HepG2 (cell line): ENCODE results near the gene MYO3A. TPM values are rescaled to one million over a fixed set of nuclear protein-coding genes. Genes with fewer than 3 reads are reported as not detected.

Source experiments
- ATAC-seq: fragments of 200-7000 bp; cut with Tn5 transposase; 3 replicates; pipeline ENCODE4 v1.9.1; 2020; ENCODE audit warnings: mild to moderate bottlenecking, moderate library complexity
- BruUV-seq: library from RNA; stranded (reverse); fragments of 400-500 nt; replicated peaks from 2 replicates; lab custom pipeline; 2021; lab: Mats Ljungman, UMichigan
- CTCF ChIA-PET: fragments of 300-600 bp; formaldehyde crosslinking; extraction: SDS; loops from one replicate; lab custom pipeline; 2021; ENCODE audit warnings: low total read pairs, inconsistent platforms, low intra/inter-chr PET ratio; lab: Yijun Ruan, JAX
- POLR2A ChIA-PET: fragments of 350-600 bp; sonication (Branson Sonifier 250); formaldehyde crosslinking; loops from one replicate; lab custom pipeline; 2020; ENCODE audit warnings: antibody characterized with exemption, inconsistent platforms; lab: Yijun Ruan, JAX
- DNase-seq: peaks from one replicate; pipeline ENCODE4 v3.0.0-alpha.2; 2015; ENCODE audit warnings: low spot score
- FAIRE-seq: peaks from 3 replicates; lab custom pipeline; 2011; peaks lifted over from hg19 to GRCh38; lab: Jason Lieb, UNC
- H2AFZ ChIP-seq: one replicate; pipeline ENCODE4 v1.6.1; 2011; ENCODE audit warnings: low read length, inconsistent platforms
- H3K27ac ChIP-seq: fragments of 300-600 bp; 3 replicates; pipeline ENCODE4 v1.8.0; 2011; ENCODE audit warnings: mixed run types, mild to moderate bottlenecking, mixed read lengths, low read length, inconsistent platforms; ENCODE audit not compliant: insufficient read depth; ENCODE audit errors: extremely low read length
- H3K27me3 ChIP-seq, 2 experiments: fragments of 200-600 bp in 1 of 2; 2 replicates in 1 of 2; 3 replicates in 1 of 2; pipeline versions ENCODE4 v1.6.0 to v1.8.0; 2011; ENCODE audit warnings: low read length in 2 of 2, mild to moderate bottlenecking in 2 of 2, moderate library complexity in 2 of 2, inconsistent platforms in 1 of 2; ENCODE audit not compliant: insufficient read depth in 2 of 2, control insufficient read depth in 1 of 2
- H3K36me3 ChIP-seq, 2 experiments: fragments of 200-600 bp in 1 of 2; replicated peaks in 1 of 2; 2 replicates in 1 of 2; 3 replicates in 1 of 2; pipeline versions ENCODE4 v1.5.1 to v1.8.0; 2011; ENCODE audit warnings: low read length in 2 of 2, inconsistent platforms in 1 of 2; ENCODE audit not compliant: insufficient read depth in 2 of 2, control insufficient read depth in 1 of 2
- H3K4me1 ChIP-seq: 2 replicates; pipeline ENCODE4 v1.5.1; 2012; ENCODE audit warnings: low read length, inconsistent platforms; ENCODE audit not compliant: insufficient read depth
- H3K4me2 ChIP-seq: 2 replicates; pipeline ENCODE4 v1.6.0; 2011; ENCODE audit warnings: low read depth, low read length, inconsistent platforms
- H3K4me3 ChIP-seq, 3 experiments: fragments of 200-600 bp in 1 of 3; sonication (generic), shearing (Covaris generic) in 1 of 3; replicated peaks in 1 of 3; 2 replicates each; pipeline ENCODE4 v1.5.1; 2011 to 2016; ENCODE audit warnings: low read length in 3 of 3, inconsistent platforms in 2 of 3, low read depth in 2 of 3, mild to moderate bottlenecking in 2 of 3, control low read depth in 1 of 3, mixed read lengths in 1 of 3; ENCODE audit not compliant: insufficient read depth in 1 of 3
- H3K79me2 ChIP-seq: one replicate; pipeline ENCODE4 v1.6.1; 2011; ENCODE audit warnings: low read length, inconsistent platforms; ENCODE audit not compliant: insufficient read depth
- H3K9ac ChIP-seq: 2 replicates; pipeline ENCODE4 v1.6.0; 2011; ENCODE audit warnings: mild to moderate bottlenecking, low read depth, low read length, inconsistent platforms; ENCODE audit not compliant: insufficient read depth
- H3K9me3 ChIP-seq: 2 replicates; pipeline ENCODE4 v1.5.1; 2012; ENCODE audit warnings: mild to moderate bottlenecking, low read length
- H4K20me1 ChIP-seq: 2 replicates; pipeline ENCODE4 v1.6.0; 2011; ENCODE audit warnings: inconsistent platforms, mild to moderate bottlenecking, low read length, moderate library complexity; ENCODE audit not compliant: insufficient read depth
- MBNL3 ChIP-seq: fragments of 250-450 bp; sonication (Bioruptor Pico); conservative IDR thresholded peaks from 2 replicates; pipeline ENCODE4 v1.8.0; 2022; ENCODE audit warnings: mild to moderate bottlenecking, inconsistent platforms
- SKI ChIP-seq: fragments of 450-650 bp; IDR thresholded peaks from one replicate; pipeline ENCODE4 v1.6.1; 2018; ENCODE audit warnings: mild to moderate bottlenecking; ENCODE audit not compliant: partially characterized antibody
- ZNF142 ChIP-seq: sonication (generic); formaldehyde crosslinking; IDR thresholded peaks from 2 replicates; pipeline ENCODE4 v1.4.0; 2020; ENCODE audit warnings: missing genetic modification reagents
- ZNF570 ChIP-seq: sonication (generic); formaldehyde crosslinking; IDR thresholded peaks from 2 replicates; pipeline ENCODE4 v1.4.0; 2020; ENCODE audit warnings: mild to moderate bottlenecking, missing genetic modification reagents, borderline replicate concordance
- ZNF616 ChIP-seq: sonication (generic); formaldehyde crosslinking; IDR thresholded peaks from 2 replicates; pipeline ENCODE4 v1.5.0; 2020; ENCODE audit warnings: low read depth, mild to moderate bottlenecking, missing genetic modification reagents
- ZNF674 ChIP-seq: sonication (generic); formaldehyde crosslinking; IDR thresholded peaks from 2 replicates; pipeline ENCODE4 v1.5.0; 2020; ENCODE audit warnings: low read depth, mild to moderate bottlenecking, missing genetic modification reagents
- WGBS: methylation state at CpG from one replicate; pipeline ENCODE4 v1.1.6; 2017; ENCODE audit warnings: low lambda C conversion rate; 5-methylcytosine and 5-hydroxymethylcytosine counted together
- in situ Hi-C: cut with HindIII; loops from 2 replicates; pipeline ENCODE4 v1.10.0; 2017; ENCODE audit warnings: low pct_unique_long_range_greater_than_20kb; ENCODE audit not compliant: extremely low pct_ligation_motif_present
- intact Hi-C: fragments of 100-400 bp; cut with micrococcal nuclease; formaldehyde crosslinking; loops from one replicate; pipeline ENCODE4 v1.10.0; 2022; ENCODE audit not compliant: unreplicated experiment
- polyA plus RNA-seq, 8 experiments: library from polyadenylated mRNA; depleted of rRNA in 3 of 8; stranded (reverse) in 7 of 8; unstranded in 1 of 8; fragments of >200 nt; fragmentation: Illumina TruSeq in 4 of 8; extraction: Trizol in 4 of 8; gene quantifications; 2 replicates each; pipeline versions ENCODE4 v1.2.1 to v1.2.3, GENCODE V29; 2011 to 2016; ENCODE audit warnings: low read depth in 4 of 8, missing spikeins in 1 of 8, mixed read lengths in 1 of 8; ENCODE audit not compliant: insufficient read depth in 1 of 8
- total RNA-seq, 5 experiments: library from RNA; depleted of rRNA; stranded (reverse); fragments of >200 nt; fragmentation: Illumina TruSeq; extraction: Trizol; gene quantifications; 2 replicates each; pipeline ENCODE4 v1.2.3, GENCODE V29; 2016; ENCODE audit warnings: low read depth in 1 of 5

MYO3A gene
- total and polyA plus RNA-seq, 2 of the 13 experiments (the other 11 are each of a cell fraction or from before 2014, with no cell fraction given), result not detected

- Histone ChIP-seq H3K9ac (no peak overlapping the region), H2AFZ (no peak overlapping the region), H3K36me3 (no peaks in the 10 kb centered on the region), H3K27me3 (no peaks in the 10 kb centered on the region), H3K4me1 (no peaks in the 10 kb centered on the region)
- BruUV-seq, result no TSS peak
- in situ Hi-C loops, result no loop called here
- WGBS, result 0% methylated on average over 1 of the region's 1 CpG
- no peak for FAIRE-seq
- CTCF ChIA-PET, result no interaction called here
- no peak for TF ChIP-seq ZNF142 (CRISPR knock-in tag)
- no peak for TF ChIP-seq ZNF570 (CRISPR knock-in tag)
- TF ChIP-seq SKI, result no peak
- TF ChIP-seq ZNF674 (CRISPR knock-in tag), result no peak
- TF ChIP-seq ZNF616, result no peak
- TF ChIP-seq MBNL3 (CRISPR knock-in tag), result no peak
- TF ChIP-seq, all 625 proteins: peak for 0
- intact Hi-C loops, result no loop called here
- ATAC-seq (no peak), DNase-seq (no peak)
- Histone ChIP-seq H3K27ac (no peak overlapping the region), H3K4me3 (no peak overlapping the region), H3K79me2 (no peaks in the 10 kb centered on the region), H4K20me1 (no peaks in the 10 kb centered on the region), H3K4me2 (no peak overlapping the region), H3K9me3 (no peaks in the 10 kb centered on the region)
- POLR2A ChIA-PET, result no interaction called here
Measured at GRCh38 chr10:25954851-25955250, 20.8 kb downstream of the MYO3A start.
